ENCODE measurements around the gene SAT1. TPM values are rescaled to one million over a fixed set of nuclear protein-coding genes. Genes with fewer than 3 reads are reported as not detected.

Gene SAT1
- total and polyA plus RNA-seq, 10 of the 15 experiments (the other 5 are each of a cell fraction or from before 2014, with no cell fraction given) = 42.2 to 234 (median 60.4) TPM

GRCh38 chrX:23745786-23746185 lies 37.2 kb upstream of the SAT1 start:
- Histone ChIP-seq H3K9ac (ENCODE audit: control insufficient read depth, insufficient read depth, low read length) (no peak overlapping the region), H3K4me3 (no peak overlapping the region), H3K4me1 (ENCODE audit: control insufficient read depth, insufficient read depth, low read length) (no peaks in the 10 kb centered on the region), H4K20me1 (ENCODE audit: control insufficient read depth, insufficient read depth) (no peaks in the 10 kb centered on the region), H2AFZ (ENCODE audit: control insufficient read depth, low read depth, low read length) (no peak overlapping the region), H3K4me2 (ENCODE audit: control insufficient read depth, insufficient read depth) (no peak overlapping the region), H3K36me3 (ENCODE audit: control insufficient read depth in 2 of 2, insufficient read depth in 2 of 2, low read length in 1 of 2) (no peaks in the 10 kb centered on the region), H3K27ac (ENCODE audit: control insufficient read depth, insufficient read depth) (no peak overlapping the region), H3K27me3 (replicated peaks in 1 of 2; ENCODE audit: control insufficient read depth in 2 of 2, insufficient read depth in 2 of 2, low read length in 1 of 2) (no peaks in the 10 kb centered on the region), H3K9me3 (replicated peaks; ENCODE audit: control insufficient read depth, insufficient read depth, low read length) (no peaks in the 10 kb centered on the region), H3K79me2 (ENCODE audit: control insufficient read depth, insufficient read depth, low read length) (peaks cover 18% of the 10 kb centered on the region)
- FAIRE-seq = no peak
- DNase-seq (ENCODE audit: low read depth, low spot score) = no peak
- in situ Hi-C loops (cut with MboI) (no loop called here), intact Hi-C loops (cut with micrococcal nuclease; ENCODE audit: unreplicated experiment) (no loop called here)
- SMC1A ChIA-PET (ENCODE audit: uncharacterized antibody, unreplicated experiment) = no interaction called here
- no peak for TF ChIP-seq SREBF2 (IDR thresholded peaks at IDR 0.05; ENCODE audit: low read length)
- TF ChIP-seq CREB1 (IDR thresholded peaks at IDR 0.05; ENCODE audit: low read depth) = no peak
- no peak for TF ChIP-seq BCLAF1 (IDR thresholded peaks at IDR 0.05)
- no peak for TF ChIP-seq TCF3 (IDR thresholded peaks at IDR 0.05; ENCODE audit: borderline replicate concordance, insufficient read depth, low read depth, low read length)
- TF ChIP-seq HCFC1 (IDR thresholded peaks at IDR 0.05; ENCODE audit: low read length) = no peak
- no peak for TF ChIP-seq JUNB (IDR thresholded peaks at IDR 0.05)
- no peak for TF ChIP-seq E2F4 (IDR thresholded peaks at IDR 0.05; ENCODE audit: low read depth, low read length)
- no peak for TF ChIP-seq BHLHE40 (IDR thresholded peaks at IDR 0.05; ENCODE audit: borderline replicate concordance in 1 of 2, low read depth in 2 of 2, low read length in 1 of 2)
- no peak for TF ChIP-seq PML (IDR thresholded peaks at IDR 0.05; ENCODE audit: low read length)
- TF ChIP-seq NRF1 (conservative IDR thresholded peaks at IDR 0.05; ENCODE audit: low read depth, low read length) = no peak
- no peak for TF ChIP-seq ZBTB40 (IDR thresholded peaks at IDR 0.05; ENCODE audit: borderline replicate concordance)
- no peak for TF ChIP-seq RAD51 (IDR thresholded peaks at IDR 0.05)
- TF ChIP-seq ZSCAN29 (IDR thresholded peaks at IDR 0.05) = no peak
- no peak for TF ChIP-seq TCF12 (IDR thresholded peaks at IDR 0.05; ENCODE audit: low read depth, low read length)
- CTCF ChIA-PET = no interaction called here
- 3% methylated on average over 3 of the region's 3 CpGs for WGBS (ENCODE audit: insufficient coverage, insufficient replicate concordance, low lambda C conversion rate, missing lambda C conversion rate)
- no peak for ATAC-seq
- POLR2A ChIA-PET = no interaction called here
- no TSS peak for BruUV-seq (replicated peaks)
- RAD21 ChIA-PET (ENCODE audit: unreplicated experiment) = no interaction called here
